K562 (cell line): ENCODE results near the gene ECI1. TPM values are rescaled to one million over a fixed set of nuclear protein-coding genes. Genes with fewer than 3 reads are reported as not detected.

ENCODE experiments used
- CBX5 ChIP-seq: IDR thresholded peaks from 2 replicates; pipeline ENCODE4 v1.6.1; 2014; ENCODE audit warnings: low read depth, borderline replicate concordance
- NR4A1 ChIP-seq, 2 experiments: fragments of 250-450 bp in 1 of 2; fragments of 450-650 bp in 1 of 2; sonication (Bioruptor Pico) in 1 of 2; IDR thresholded peaks; 2 replicates each; pipeline versions ENCODE4 v1.4.0 to v1.6.1; 2016 to 2020; ENCODE audit warnings: mild to moderate bottlenecking in 2 of 2, missing compliant biosample characterization in 1 of 2, missing genetic modification characterization in 1 of 2, moderate library complexity in 1 of 2
- POLR2AphosphoS2 ChIP-seq: IDR thresholded peaks from 2 replicates; pipeline ENCODE4 v1.6.1; 2012; ENCODE audit warnings: low read length, improper control_type of control experiment
- RBM22 ChIP-seq: fragments of 200-400 bp; formaldehyde crosslinking; IDR thresholded peaks from 2 replicates; pipeline ENCODE4 v1.6.1; 2018; ENCODE audit warnings: low read length, low read depth; ENCODE audit not compliant: poor library complexity, severe bottlenecking
- ZNF347 ChIP-seq: fragments of 450-650 bp; formaldehyde crosslinking; IDR thresholded peaks from 2 replicates; pipeline ENCODE4 v1.4.0; 2020; ENCODE audit warnings: low read depth, mild to moderate bottlenecking, moderate library complexity
- ZNF644 ChIP-seq: fragments of 200-800 bp; sonication (Bioruptor generic); IDR thresholded peaks from 2 replicates; pipeline ENCODE4 v1.6.1; 2016; ENCODE audit warnings: low read depth, missing genetic modification characterization, missing compliant biosample characterization
- polyA plus RNA-seq, 8 experiments: library from polyadenylated mRNA; depleted of rRNA in 4 of 8; stranded (reverse) in 5 of 8; unstranded in 3 of 8; fragments of >200 nt; fragmentation: Nextera tagmentation in 2 of 8; fragmentation: Illumina TruSeq in 1 of 8; extraction: Ambion mirVana in 2 of 8; extraction: Trizol in 1 of 8; gene quantifications; 2 replicates each; pipeline versions ENCODE4 v1.2.1 to v1.2.3, GENCODE V29; 2011 to 2014; ENCODE audit warnings: inconsistent platforms in 1 of 8, missing spikeins in 1 of 8
- total RNA-seq, 7 experiments: library from RNA; depleted of rRNA in 6 of 7; stranded (reverse); fragments of >200 nt in 6 of 7; fragmentation: Illumina TruSeq in 2 of 7; extraction: Trizol in 2 of 7; gene quantifications; 2 replicates each; pipeline versions ENCODE4 v1.2.1 to v1.2.3, GENCODE V29; 2011 to 2021; ENCODE audit warnings: low replicate concordance in 1 of 7
- TF ChIP-seq, protein P1 (sequence below): IDR thresholded peaks from 2 replicates; pipeline ENCODE4 v1.6.1; 2016; ENCODE audit warnings: missing genetic modification characterization, missing compliant biosample characterization
- TF ChIP-seq, protein P2 (sequence below): fragments of 450-650 bp; IDR thresholded peaks from 2 replicates; pipeline ENCODE4 v1.6.1; 2016; ENCODE audit warnings: missing biosample characterization, missing genetic modification characterization
- TF ChIP-seq, protein P3 (sequence below): fragments of 250-450 bp; sonication (Bioruptor Pico); IDR thresholded peaks from 2 replicates; pipeline ENCODE4 v1.4.0; 2020
- TF ChIP-seq, protein P4 (sequence below): fragments of 150-350 bp; IDR thresholded peaks from 2 replicates; pipeline ENCODE4 v1.6.1; 2014; ENCODE audit warnings: low read depth, mild to moderate bottlenecking, low read length, borderline replicate concordance
- TF ChIP-seq, protein P5 (sequence below): sonication (generic); formaldehyde crosslinking; IDR thresholded peaks from 2 replicates; pipeline ENCODE4 v1.4.0; 2020; ENCODE audit warnings: mild to moderate bottlenecking, missing genetic modification reagents

Gene ECI1
- total and polyA plus RNA-seq, 9 of the 15 experiments (the other 6 are each of a cell fraction or from before 2014, with no cell fraction given): 4.7 to 189 (median 54.0) TPM

DNA sequence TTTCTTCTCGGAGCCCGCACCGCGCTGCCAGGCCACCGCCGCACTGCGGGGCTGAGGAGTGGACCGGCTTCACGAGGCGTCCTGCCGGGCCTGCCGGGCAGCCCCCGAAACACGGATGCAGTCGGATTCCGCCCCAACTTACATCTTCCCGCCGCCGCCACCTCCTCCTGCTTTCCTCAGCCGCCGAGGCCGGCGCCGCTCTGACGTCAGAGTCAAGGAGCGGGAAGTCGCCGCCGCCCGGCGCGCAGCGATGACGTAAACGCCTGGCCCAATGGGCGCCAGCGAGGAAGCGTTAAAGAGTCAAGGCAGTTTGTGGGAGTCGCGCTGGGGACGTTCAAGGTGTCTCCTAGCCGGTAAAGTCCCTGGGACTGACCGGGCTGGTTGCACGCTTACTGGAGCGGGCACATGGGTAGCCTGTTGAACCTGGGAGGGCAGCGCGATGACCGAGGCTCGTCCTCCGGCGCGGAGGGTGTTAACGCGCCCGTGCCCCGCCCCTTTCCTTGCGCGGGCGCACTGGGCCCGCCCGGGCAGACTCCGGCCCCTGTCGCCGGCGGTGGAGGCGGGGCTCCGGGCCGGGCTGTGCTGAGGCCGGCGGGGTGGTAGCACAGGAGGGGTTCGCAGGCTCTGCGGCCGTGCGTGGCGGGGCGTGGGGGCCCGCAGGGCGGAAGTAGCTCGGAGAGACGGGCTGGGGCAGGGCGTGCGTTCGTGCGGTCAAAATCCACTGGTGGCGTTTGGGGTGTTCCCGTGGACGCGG lies 16.7 kb upstream of the ECI1 start, which contains the start of gene RNPS1 (continued):
- TF ChIP-seq, protein P1, sequence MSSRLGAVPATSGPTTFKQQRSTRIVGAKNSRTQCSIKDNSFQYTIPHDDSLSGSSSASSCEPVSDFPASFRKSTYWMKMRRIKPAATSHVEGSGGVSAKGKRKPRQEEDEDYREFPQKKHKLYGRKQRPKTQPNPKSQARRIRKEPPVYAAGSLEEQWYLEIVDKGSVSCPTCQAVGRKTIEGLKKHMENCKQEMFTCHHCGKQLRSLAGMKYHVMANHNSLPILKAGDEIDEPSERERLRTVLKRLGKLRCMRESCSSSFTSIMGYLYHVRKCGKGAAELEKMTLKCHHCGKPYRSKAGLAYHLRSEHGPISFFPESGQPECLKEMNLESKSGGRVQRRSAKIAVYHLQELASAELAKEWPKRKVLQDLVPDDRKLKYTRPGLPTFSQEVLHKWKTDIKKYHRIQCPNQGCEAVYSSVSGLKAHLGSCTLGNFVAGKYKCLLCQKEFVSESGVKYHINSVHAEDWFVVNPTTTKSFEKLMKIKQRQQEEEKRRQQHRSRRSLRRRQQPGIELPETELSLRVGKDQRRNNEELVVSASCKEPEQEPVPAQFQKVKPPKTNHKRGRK (tag): no peak
- TF ChIP-seq, protein P2, sequence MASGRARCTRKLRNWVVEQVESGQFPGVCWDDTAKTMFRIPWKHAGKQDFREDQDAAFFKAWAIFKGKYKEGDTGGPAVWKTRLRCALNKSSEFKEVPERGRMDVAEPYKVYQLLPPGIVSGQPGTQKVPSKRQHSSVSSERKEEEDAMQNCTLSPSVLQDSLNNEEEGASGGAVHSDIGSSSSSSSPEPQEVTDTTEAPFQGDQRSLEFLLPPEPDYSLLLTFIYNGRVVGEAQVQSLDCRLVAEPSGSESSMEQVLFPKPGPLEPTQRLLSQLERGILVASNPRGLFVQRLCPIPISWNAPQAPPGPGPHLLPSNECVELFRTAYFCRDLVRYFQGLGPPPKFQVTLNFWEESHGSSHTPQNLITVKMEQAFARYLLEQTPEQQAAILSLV (tag): 0 out of 2 replicates have a peak, but pooled peaks have one; percentile 25
- TF ChIP-seq POLR2AphosphoS2 (peak; percentile 72; the same call in 1 of the 2 replicates), CBX5 (no peak), NR4A1 (CRISPR knock-in tag; IDR thresholded peaks at IDR 0.05) (no peak), NR4A1 (tag; IDR thresholded peaks at IDR 0.05) (0 out of 2 replicates have a peak, but pooled peaks have one; percentile 52), RBM22 (peak; percentile 71), ZNF644 (tag) (no peak), ZNF347 (no peak)
- TF ChIP-seq, protein P3, sequence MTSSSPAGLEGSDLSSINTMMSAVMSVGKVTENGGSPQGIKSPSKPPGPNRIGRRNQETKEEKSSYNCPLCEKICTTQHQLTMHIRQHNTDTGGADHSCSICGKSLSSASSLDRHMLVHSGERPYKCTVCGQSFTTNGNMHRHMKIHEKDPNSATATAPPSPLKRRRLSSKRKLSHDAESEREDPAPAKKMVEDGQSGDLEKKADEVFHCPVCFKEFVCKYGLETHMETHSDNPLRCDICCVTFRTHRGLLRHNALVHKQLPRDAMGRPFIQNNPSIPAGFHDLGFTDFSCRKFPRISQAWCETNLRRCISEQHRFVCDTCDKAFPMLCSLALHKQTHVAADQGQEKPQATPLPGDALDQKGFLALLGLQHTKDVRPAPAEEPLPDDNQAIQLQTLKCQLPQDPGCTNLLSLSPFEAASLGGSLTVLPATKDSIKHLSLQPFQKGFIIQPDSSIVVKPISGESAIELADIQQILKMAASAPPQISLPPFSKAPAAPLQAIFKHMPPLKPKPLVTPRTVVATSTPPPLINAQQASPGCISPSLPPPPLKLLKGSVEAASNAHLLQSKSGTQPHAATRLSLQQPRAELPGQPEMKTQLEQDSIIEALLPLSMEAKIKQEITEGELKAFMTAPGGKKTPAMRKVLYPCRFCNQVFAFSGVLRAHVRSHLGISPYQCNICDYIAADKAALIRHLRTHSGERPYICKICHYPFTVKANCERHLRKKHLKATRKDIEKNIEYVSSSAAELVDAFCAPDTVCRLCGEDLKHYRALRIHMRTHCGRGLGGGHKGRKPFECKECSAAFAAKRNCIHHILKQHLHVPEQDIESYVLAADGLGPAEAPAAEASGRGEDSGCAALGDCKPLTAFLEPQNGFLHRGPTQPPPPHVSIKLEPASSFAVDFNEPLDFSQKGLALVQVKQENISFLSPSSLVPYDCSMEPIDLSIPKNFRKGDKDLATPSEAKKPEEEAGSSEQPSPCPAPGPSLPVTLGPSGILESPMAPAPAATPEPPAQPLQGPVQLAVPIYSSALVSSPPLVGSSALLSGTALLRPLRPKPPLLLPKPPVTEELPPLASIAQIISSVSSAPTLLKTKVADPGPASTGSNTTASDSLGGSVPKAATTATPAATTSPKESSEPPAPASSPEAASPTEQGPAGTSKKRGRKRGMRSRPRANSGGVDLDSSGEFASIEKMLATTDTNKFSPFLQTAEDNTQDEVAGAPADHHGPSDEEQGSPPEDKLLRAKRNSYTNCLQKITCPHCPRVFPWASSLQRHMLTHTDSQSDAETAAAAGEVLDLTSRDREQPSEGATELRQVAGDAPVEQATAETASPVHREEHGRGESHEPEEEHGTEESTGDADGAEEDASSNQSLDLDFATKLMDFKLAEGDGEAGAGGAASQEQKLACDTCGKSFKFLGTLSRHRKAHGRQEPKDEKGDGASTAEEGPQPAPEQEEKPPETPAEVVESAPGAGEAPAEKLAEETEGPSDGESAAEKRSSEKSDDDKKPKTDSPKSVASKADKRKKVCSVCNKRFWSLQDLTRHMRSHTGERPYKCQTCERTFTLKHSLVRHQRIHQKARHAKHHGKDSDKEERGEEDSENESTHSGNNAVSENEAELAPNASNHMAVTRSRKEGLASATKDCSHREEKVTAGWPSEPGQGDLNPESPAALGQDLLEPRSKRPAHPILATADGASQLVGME: peak; percentile 57; the same call in 1 of the 2 replicates
- TF ChIP-seq, protein P4, sequence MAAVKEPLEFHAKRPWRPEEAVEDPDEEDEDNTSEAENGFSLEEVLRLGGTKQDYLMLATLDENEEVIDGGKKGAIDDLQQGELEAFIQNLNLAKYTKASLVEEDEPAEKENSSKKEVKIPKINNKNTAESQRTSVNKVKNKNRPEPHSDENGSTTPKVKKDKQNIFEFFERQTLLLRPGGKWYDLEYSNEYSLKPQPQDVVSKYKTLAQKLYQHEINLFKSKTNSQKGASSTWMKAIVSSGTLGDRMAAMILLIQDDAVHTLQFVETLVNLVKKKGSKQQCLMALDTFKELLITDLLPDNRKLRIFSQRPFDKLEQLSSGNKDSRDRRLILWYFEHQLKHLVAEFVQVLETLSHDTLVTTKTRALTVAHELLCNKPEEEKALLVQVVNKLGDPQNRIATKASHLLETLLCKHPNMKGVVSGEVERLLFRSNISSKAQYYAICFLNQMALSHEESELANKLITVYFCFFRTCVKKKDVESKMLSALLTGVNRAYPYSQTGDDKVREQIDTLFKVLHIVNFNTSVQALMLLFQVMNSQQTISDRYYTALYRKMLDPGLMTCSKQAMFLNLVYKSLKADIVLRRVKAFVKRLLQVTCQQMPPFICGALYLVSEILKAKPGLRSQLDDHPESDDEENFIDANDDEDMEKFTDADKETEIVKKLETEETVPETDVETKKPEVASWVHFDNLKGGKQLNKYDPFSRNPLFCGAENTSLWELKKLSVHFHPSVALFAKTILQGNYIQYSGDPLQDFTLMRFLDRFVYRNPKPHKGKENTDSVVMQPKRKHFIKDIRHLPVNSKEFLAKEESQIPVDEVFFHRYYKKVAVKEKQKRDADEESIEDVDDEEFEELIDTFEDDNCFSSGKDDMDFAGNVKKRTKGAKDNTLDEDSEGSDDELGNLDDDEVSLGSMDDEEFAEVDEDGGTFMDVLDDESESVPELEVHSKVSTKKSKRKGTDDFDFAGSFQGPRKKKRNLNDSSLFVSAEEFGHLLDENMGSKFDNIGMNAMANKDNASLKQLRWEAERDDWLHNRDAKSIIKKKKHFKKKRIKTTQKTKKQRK: no peak
- TF ChIP-seq, protein P5, sequence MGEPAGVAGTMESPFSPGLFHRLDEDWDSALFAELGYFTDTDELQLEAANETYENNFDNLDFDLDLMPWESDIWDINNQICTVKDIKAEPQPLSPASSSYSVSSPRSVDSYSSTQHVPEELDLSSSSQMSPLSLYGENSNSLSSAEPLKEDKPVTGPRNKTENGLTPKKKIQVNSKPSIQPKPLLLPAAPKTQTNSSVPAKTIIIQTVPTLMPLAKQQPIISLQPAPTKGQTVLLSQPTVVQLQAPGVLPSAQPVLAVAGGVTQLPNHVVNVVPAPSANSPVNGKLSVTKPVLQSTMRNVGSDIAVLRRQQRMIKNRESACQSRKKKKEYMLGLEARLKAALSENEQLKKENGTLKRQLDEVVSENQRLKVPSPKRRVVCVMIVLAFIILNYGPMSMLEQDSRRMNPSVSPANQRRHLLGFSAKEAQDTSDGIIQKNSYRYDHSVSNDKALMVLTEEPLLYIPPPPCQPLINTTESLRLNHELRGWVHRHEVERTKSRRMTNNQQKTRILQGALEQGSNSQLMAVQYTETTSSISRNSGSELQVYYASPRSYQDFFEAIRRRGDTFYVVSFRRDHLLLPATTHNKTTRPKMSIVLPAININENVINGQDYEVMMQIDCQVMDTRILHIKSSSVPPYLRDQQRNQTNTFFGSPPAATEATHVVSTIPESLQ: no peak; the same call in 1 of the 2 replicates
